B cell (primary cell): Measurements from ENCODE around the gene EPHB1. TPM values are rescaled to one million over a fixed set of nuclear protein-coding genes. Genes with fewer than 3 reads are reported as not detected.

Experiments used
- ATAC-seq: fragments of 200-7000 bp; cut with Tn5 transposase; one replicate; pipeline ENCODE4 v1.10.0; 2021; ENCODE audit warnings: low read depth, mild to moderate bottlenecking, moderate number of reproducible peaks, moderate library complexity
- CTCF ChIA-PET: fragments of 350-600 bp; sonication (Branson Sonifier 250); formaldehyde crosslinking; loops from one replicate; lab custom pipeline; 2021; ENCODE audit warnings: antibody characterized with exemption, inconsistent platforms; lab: Charles Lee
- POLR2A ChIA-PET: fragments of 350-600 bp; sonication (Branson Sonifier 250); formaldehyde crosslinking; loops from one replicate; lab custom pipeline; 2021; ENCODE audit warnings: antibody characterized with exemption; lab: Charles Lee
- DNase-seq: peaks from one replicate; pipeline ENCODE4 v3.0.0; 2013
- H2AFZ ChIP-seq: 2 replicates; pipeline ENCODE4 v1.6.1; 2012; ENCODE audit warnings: mild to moderate bottlenecking, low read depth, low read length; ENCODE audit not compliant: insufficient read depth, poor library complexity, severe bottlenecking
- H3K27ac ChIP-seq, 2 donors: 1 replicate in 1 of 2; 2 replicates in 1 of 2; pipeline ENCODE4 v1.5.1; 2012 to 2013; ENCODE audit warnings: low read length in 2 of 2, mild to moderate bottlenecking in 2 of 2, moderate library complexity in 1 of 2
- H3K27me3 ChIP-seq, 4 experiments: fragments of 200-600 bp in 1 of 4; sonication (generic) in 1 of 4; replicated peaks in 1 of 4; 1 replicate in 2 of 4; 2 replicates in 2 of 4; pipeline versions ENCODE4 v1.6.1 to v1.7.0; 2013 to 2016; ENCODE audit warnings: low read length in 3 of 4, mild to moderate bottlenecking in 2 of 4, mixed read lengths in 1 of 4, moderate library complexity in 1 of 4; ENCODE audit not compliant: insufficient read depth in 4 of 4, control insufficient read depth in 3 of 4; ENCODE audit errors: control extremely low read depth in 1 of 4
- H3K36me3 ChIP-seq, 2 experiments: replicated peaks in 1 of 2; 1 replicate in 1 of 2; 2 replicates in 1 of 2; pipeline versions ENCODE4 v1.6.1 to v1.7.1; 2013; ENCODE audit warnings: low read length in 1 of 2; ENCODE audit not compliant: insufficient read depth in 2 of 2, control insufficient read depth in 1 of 2; ENCODE audit errors: control extremely low read depth in 1 of 2, extremely low read depth in 1 of 2
- H3K4me1 ChIP-seq, 2 donors: fragments of 200-600 bp in 1 of 2; sonication (generic) in 1 of 2; 1 replicate in 1 of 2; 2 replicates in 1 of 2; pipeline versions ENCODE4 v1.5.1 to v1.6.1; 2013 to 2017; ENCODE audit warnings: low read length in 2 of 2; ENCODE audit not compliant: control insufficient read depth in 2 of 2, insufficient read depth in 2 of 2
- H3K4me2 ChIP-seq: replicated peaks from 2 replicates; pipeline ENCODE3; 2012; ENCODE audit warnings: mild to moderate bottlenecking, low read depth, low read length; ENCODE audit not compliant: poor library complexity, severe bottlenecking
- H3K4me3 ChIP-seq, 5 experiments: fragments of 200-600 bp in 1 of 5; sonication (generic) in 1 of 5; 1 replicate in 3 of 5; 2 replicates in 2 of 5; pipeline versions ENCODE4 v1.5.1 to v1.7.0; 2011 to 2016; ENCODE audit warnings: low read length in 4 of 5, mild to moderate bottlenecking in 4 of 5, low read depth in 2 of 5, control low read depth in 1 of 5, moderate library complexity in 1 of 5; ENCODE audit not compliant: insufficient read depth in 1 of 5; ENCODE audit errors: control extremely low read depth in 1 of 5, extremely low read depth in 1 of 5
- H3K79me2 ChIP-seq: fragments of 200-600 bp; sonication (generic); one replicate; pipeline ENCODE4 v1.6.0; 2016; ENCODE audit warnings: low read length; ENCODE audit not compliant: control insufficient read depth, insufficient read depth
- H3K9ac ChIP-seq: fragments of 200-600 bp; sonication (generic); 2 replicates; pipeline ENCODE4 v1.6.1; 2017; ENCODE audit warnings: mild to moderate bottlenecking, low read length, moderate library complexity
- H3K9me3 ChIP-seq, 3 donors: one replicate each; pipeline versions ENCODE4 v1.6.1 to v1.7.1; 2013; ENCODE audit warnings: low read length in 2 of 3; ENCODE audit not compliant: control insufficient read depth in 2 of 3, insufficient read depth in 1 of 3; ENCODE audit errors: control extremely low read depth in 1 of 3
- H4K20me1 ChIP-seq: 2 replicates; pipeline ENCODE4 v1.6.0; 2012; ENCODE audit warnings: mild to moderate bottlenecking, low read length; ENCODE audit not compliant: insufficient read depth, control insufficient read depth, poor library complexity, severe bottlenecking
- H3K27ac Mint-ChIP-seq: one replicate; pipeline ENCODE4 v1.8.0; 2021; ENCODE audit warnings: mixed read lengths
- H3K27me3 Mint-ChIP-seq: one replicate; pipeline ENCODE4 v1.8.0; 2021; ENCODE audit warnings: mixed read lengths
- H3K4me1 Mint-ChIP-seq: one replicate; pipeline ENCODE4 v1.8.0; 2021; ENCODE audit warnings: mixed read lengths
- H3K4me3 Mint-ChIP-seq: one replicate; pipeline ENCODE4 v1.8.0; 2021; ENCODE audit warnings: mixed read lengths
- H3K9me3 Mint-ChIP-seq: one replicate; pipeline ENCODE4 v1.8.0; 2022; ENCODE audit warnings: mixed read lengths; ENCODE audit not compliant: insufficient read depth
- CTCF ChIP-seq: fragments of 200-600 bp; IDR thresholded peaks from one replicate; pipeline ENCODE4 v1.8.0; 2022; ENCODE audit warnings: antibody characterized with exemption, mild to moderate bottlenecking
- EZH2 ChIP-seq: IDR thresholded peaks from 2 replicates; pipeline ENCODE4 v1.6.1; 2012; ENCODE audit warnings: borderline replicate concordance, low read depth, mild to moderate bottlenecking, moderate library complexity, low read length; ENCODE audit not compliant: insufficient read depth, poor library complexity, severe bottlenecking
- WGBS: methylation state at CpG from one replicate; pipeline ENCODE4 v1.1.5; 2013; ENCODE audit warnings: missing lambda C conversion rate; ENCODE audit not compliant: insufficient coverage; 5-methylcytosine and 5-hydroxymethylcytosine counted together
- intact Hi-C: fragments of 100-400 bp; cut with micrococcal nuclease; formaldehyde crosslinking; loops from one replicate; pipeline ENCODE4 v1.10.0; 2022
- polyA plus RNA-seq: library from polyadenylated mRNA; depleted of rRNA; stranded (reverse); fragments of >200 nt; gene quantifications from 2 replicates; pipeline ENCODE4 v1.2.3, GENCODE V29; 2012
- total RNA-seq, 2 donors: library from RNA; stranded (reverse); fragments of 120-200 nt in 1 of 2; gene quantifications; 1 replicate in 1 of 2; 2 replicates in 1 of 2; pipeline versions ENCODE4 v1.2.3 to v1.2.4, GENCODE V29; 2013 to 2022

Gene EPHB1
- total and polyA plus RNA-seq, 2 donors (not counting 1 experiment from before 2014, with no cell fraction given) = 0.01 TPM; not detected in 1

GRCh38 chr3:134769287-134769868, 25.7 kb upstream of the EPHB1 start:
- WGBS = 100% methylated on average over 1 of the region's 2 CpGs
- H2AFZ ChIP-seq = no peak overlapping the region
- ChIA-PET POLR2A (no interaction called here), CTCF (no interaction called here)
- intact Hi-C loops = no loop called here
- H3K27ac ChIP-seq = no peak overlapping the region
- Mint-ChIP-seq H3K27ac (no peak overlapping the region), H3K9me3 (no peaks in the 10 kb centered on the region), H3K4me3 (no peak overlapping the region), H3K27me3 (peaks cover 6% of the 10 kb centered on the region), H3K4me1 (no peaks in the 10 kb centered on the region)
- H4K20me1 ChIP-seq = no peaks in the 10 kb centered on the region
- no peaks in the 10 kb centered on the region for H3K79me2 ChIP-seq
- no peak overlapping the region for H3K4me3 ChIP-seq
- no peak overlapping the region for H3K4me2 ChIP-seq
- H3K36me3 ChIP-seq = no peaks in the 10 kb centered on the region
- H3K27me3 ChIP-seq = no peaks in the 10 kb centered on the region
- H3K9me3 ChIP-seq = no peaks in the 10 kb centered on the region
- no peak overlapping the region for H3K9ac ChIP-seq
- DNase-seq = no peak
- no peak for TF ChIP-seq CTCF
- no peak for TF ChIP-seq EZH2
- no peak for ATAC-seq
- H3K4me1 ChIP-seq = no peaks in the 10 kb centered on the region

GRCh38 chr3:134772011-134772410, 23.0 kb upstream of the EPHB1 start:
- Histone ChIP-seq H3K9me3 (no peaks in the 10 kb centered on the region), H2AFZ (no peak overlapping the region), H3K4me2 (no peak overlapping the region), H4K20me1 (no peaks in the 10 kb centered on the region), H3K4me1 (no peaks in the 10 kb centered on the region), H3K27me3 (no peaks in the 10 kb centered on the region), H3K4me3 (no peak overlapping the region), H3K27ac (no peak overlapping the region), H3K9ac (no peak overlapping the region), H3K36me3 (no peaks in the 10 kb centered on the region), H3K79me2 (no peaks in the 10 kb centered on the region)
- no peak for DNase-seq
- H3K27ac Mint-ChIP-seq = no peak overlapping the region
- intact Hi-C loops = no loop called here
- H3K27me3 Mint-ChIP-seq = no peaks in the 10 kb centered on the region
- WGBS = 90% methylated on average over 3 of the region's 3 CpGs
- H3K9me3 Mint-ChIP-seq = no peaks in the 10 kb centered on the region
- no peaks in the 10 kb centered on the region for H3K4me1 Mint-ChIP-seq
- ChIA-PET CTCF (no interaction called here), POLR2A (no interaction called here)
- no peak for ATAC-seq
- no peak overlapping the region for H3K4me3 Mint-ChIP-seq
- TF ChIP-seq EZH2 (no peak), CTCF (no peak)
